Panc1 (cell line): ENCODE results near the gene VEZT. TPM values are rescaled to one million over a fixed set of nuclear protein-coding genes. Genes with fewer than 3 reads are reported as not detected.

Experiments used
- ATAC-seq: fragments of 200-7000 bp; cut with Tn5 transposase; 2 replicates; pipeline ENCODE4 v1.9.1; 2020; ENCODE audit warnings: mild to moderate bottlenecking, moderate library complexity
- BruUV-seq: library from RNA; stranded (reverse); fragments of 400-500 nt; replicated peaks from 2 replicates; lab custom pipeline; 2021; lab: Mats Ljungman, UMichigan
- CTCF ChIA-PET: fragments of 300-600 bp; sonication (Branson Sonifier 250); formaldehyde crosslinking; loops from one replicate; lab custom pipeline; 2022; ENCODE audit warnings: antibody characterized with exemption; lab: Charles Lee
- POLR2A ChIA-PET: fragments of 300-600 bp; sonication (Branson Sonifier 250); formaldehyde crosslinking; loops from one replicate; lab custom pipeline; 2022; ENCODE audit warnings: antibody characterized with exemption; lab: Charles Lee
- DNase-seq: peaks from one replicate; pipeline ENCODE4 v3.0.0-alpha.2; 2010; ENCODE audit warnings: low read depth, low spot score
- H3K27ac ChIP-seq: 2 replicates; pipeline ENCODE4 v1.5.1; 2011; ENCODE audit warnings: mild to moderate bottlenecking, low read length, inconsistent platforms
- H3K27me3 ChIP-seq: fragments of 200-500 bp; sonication (Bioruptor generic); 2 replicates; pipeline ENCODE4 v1.6.0; 2014; ENCODE audit warnings: low read length, inconsistent platforms; ENCODE audit not compliant: control insufficient read depth, insufficient read depth
- H3K36me3 ChIP-seq: fragments of 200-500 bp; sonication (Bioruptor generic); 2 replicates; pipeline ENCODE4 v1.5.1; 2014; ENCODE audit warnings: inconsistent platforms, mild to moderate bottlenecking, low read length, moderate library complexity; ENCODE audit not compliant: control insufficient read depth, insufficient read depth
- H3K4me1 ChIP-seq: 2 replicates; pipeline ENCODE4 v1.5.1; 2011; ENCODE audit warnings: inconsistent platforms, mild to moderate bottlenecking, low read length, moderate library complexity; ENCODE audit not compliant: control insufficient read depth, insufficient read depth
- H3K4me3 ChIP-seq, 2 experiments: 2 replicates each; pipeline ENCODE4 v1.5.1; 2011 to 2012; ENCODE audit warnings: low read depth in 2 of 2, low read length in 2 of 2, mild to moderate bottlenecking in 2 of 2, inconsistent platforms in 1 of 2, moderate library complexity in 1 of 2
- H3K9me3 ChIP-seq: fragments of 200-500 bp; sonication (Bioruptor generic); 2 replicates; pipeline ENCODE4 v1.5.1; 2014; ENCODE audit warnings: low read depth, mild to moderate bottlenecking, inconsistent platforms, low read length, moderate library complexity; ENCODE audit not compliant: control insufficient read depth, insufficient read depth
- CTCF ChIP-seq: fragments of 450-650 bp; IDR thresholded peaks from 2 replicates; pipeline ENCODE4 v1.5.1; 2017; ENCODE audit warnings: mild to moderate bottlenecking
- POLR2AphosphoS5 ChIP-seq: IDR thresholded peaks from 2 replicates; pipeline ENCODE4 v1.6.1; 2012; ENCODE audit warnings: mild to moderate bottlenecking, low read depth, low read length, moderate library complexity
- SIN3A ChIP-seq: IDR thresholded peaks from 2 replicates; pipeline ENCODE4 v1.6.1; 2012; ENCODE audit warnings: low read depth, mild to moderate bottlenecking, low read length, moderate library complexity, borderline replicate concordance; ENCODE audit not compliant: insufficient read depth
- TCF7L2 ChIP-seq: IDR thresholded peaks from 2 replicates; pipeline ENCODE4 v1.6.1; 2011; ENCODE audit warnings: mild to moderate bottlenecking, low read depth, low read length, inconsistent platforms
- in situ Hi-C: cut with HindIII; loops from 2 replicates; pipeline ENCODE4 v1.10.0; 2016; ENCODE audit warnings: low sequenced_read_pairs, low pct_unique_long_range_greater_than_20kb
- intact Hi-C: fragments of 100-400 bp; cut with micrococcal nuclease; formaldehyde crosslinking; loops from one replicate; pipeline ENCODE4 v1.10.0; 2022; ENCODE audit not compliant: unreplicated experiment
- total RNA-seq: library from RNA; stranded (reverse); gene quantifications from one replicate; pipeline ENCODE4 v1.2.1, GENCODE V29; 2021; ENCODE audit not compliant: unreplicated experiment
- TF ChIP-seq, protein P1 (sequence below), 2 experiments: IDR thresholded peaks; 2 replicates each; pipeline ENCODE4 v1.6.1; 2011 to 2012; ENCODE audit warnings: low read depth in 2 of 2, control low read depth in 1 of 2, low read length in 1 of 2, mild to moderate bottlenecking in 1 of 2, moderate library complexity in 1 of 2; ENCODE audit not compliant: insufficient read depth in 1 of 2

VEZT gene
- total RNA-seq, 1 experiment from 2014 or later: 70.6 TPM

DNA sequence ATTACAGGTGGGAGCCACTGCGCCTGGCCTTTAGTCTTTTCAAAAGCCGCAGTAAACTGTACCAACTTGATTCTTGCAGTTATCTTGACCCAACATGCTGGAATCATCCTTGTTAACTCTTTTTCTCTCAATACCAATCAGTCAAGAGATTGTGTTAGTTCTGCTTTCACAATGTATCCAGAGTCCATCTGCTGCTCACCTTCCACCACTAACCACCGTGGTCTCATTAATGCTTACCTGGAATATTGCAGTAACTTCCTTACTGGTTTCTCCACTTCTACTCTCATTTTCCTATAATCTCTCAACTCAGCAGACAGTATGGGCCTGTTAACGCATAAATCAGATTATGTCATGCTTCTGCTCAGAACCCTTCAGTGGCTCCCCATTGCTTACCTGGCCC is 62.2 kb downstream of the VEZT start:
- ChIA-PET POLR2A (no interaction called here), CTCF (no interaction called here)
- in situ Hi-C loops: no loop called here

GRCh38 chr12:95282266-95282665 is 64.7 kb downstream of the VEZT start:
- Histone ChIP-seq H3K36me3 (peaks cover 18% of the 10 kb centered on the region), H3K27ac (no peak overlapping the region), H3K4me1 (no peaks in the 10 kb centered on the region), H3K4me3 (no peak overlapping the region), H3K27me3 (no peaks in the 10 kb centered on the region), H3K9me3 (no peaks in the 10 kb centered on the region)
- ChIA-PET POLR2A (no interaction called here), CTCF (no interaction called here)
- in situ Hi-C loops (no loop called here), intact Hi-C loops (no loop called here)
- DNase-seq: no peak
- no peak for TF ChIP-seq CTCF
- no peak for TF ChIP-seq TCF7L2
- no peak for TF ChIP-seq POLR2AphosphoS5
- no peak for TF ChIP-seq SIN3A
- TF ChIP-seq, protein P1, sequence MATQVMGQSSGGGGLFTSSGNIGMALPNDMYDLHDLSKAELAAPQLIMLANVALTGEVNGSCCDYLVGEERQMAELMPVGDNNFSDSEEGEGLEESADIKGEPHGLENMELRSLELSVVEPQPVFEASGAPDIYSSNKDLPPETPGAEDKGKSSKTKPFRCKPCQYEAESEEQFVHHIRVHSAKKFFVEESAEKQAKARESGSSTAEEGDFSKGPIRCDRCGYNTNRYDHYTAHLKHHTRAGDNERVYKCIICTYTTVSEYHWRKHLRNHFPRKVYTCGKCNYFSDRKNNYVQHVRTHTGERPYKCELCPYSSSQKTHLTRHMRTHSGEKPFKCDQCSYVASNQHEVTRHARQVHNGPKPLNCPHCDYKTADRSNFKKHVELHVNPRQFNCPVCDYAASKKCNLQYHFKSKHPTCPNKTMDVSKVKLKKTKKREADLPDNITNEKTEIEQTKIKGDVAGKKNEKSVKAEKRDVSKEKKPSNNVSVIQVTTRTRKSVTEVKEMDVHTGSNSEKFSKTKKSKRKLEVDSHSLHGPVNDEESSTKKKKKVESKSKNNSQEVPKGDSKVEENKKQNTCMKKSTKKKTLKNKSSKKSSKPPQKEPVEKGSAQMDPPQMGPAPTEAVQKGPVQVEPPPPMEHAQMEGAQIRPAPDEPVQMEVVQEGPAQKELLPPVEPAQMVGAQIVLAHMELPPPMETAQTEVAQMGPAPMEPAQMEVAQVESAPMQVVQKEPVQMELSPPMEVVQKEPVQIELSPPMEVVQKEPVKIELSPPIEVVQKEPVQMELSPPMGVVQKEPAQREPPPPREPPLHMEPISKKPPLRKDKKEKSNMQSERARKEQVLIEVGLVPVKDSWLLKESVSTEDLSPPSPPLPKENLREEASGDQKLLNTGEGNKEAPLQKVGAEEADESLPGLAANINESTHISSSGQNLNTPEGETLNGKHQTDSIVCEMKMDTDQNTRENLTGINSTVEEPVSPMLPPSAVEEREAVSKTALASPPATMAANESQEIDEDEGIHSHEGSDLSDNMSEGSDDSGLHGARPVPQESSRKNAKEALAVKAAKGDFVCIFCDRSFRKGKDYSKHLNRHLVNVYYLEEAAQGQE (IDR thresholded peaks at IDR 0.05; ENCODE audit: insufficient read depth in 1 of 2, low read depth in 2 of 2, low read length in 1 of 2): no peak
- no peak for ATAC-seq
- BruUV-seq: no TSS peak

More for the DNA sequence above, 62.2 kb downstream of the VEZT start:
- H3K4me3 ChIP-seq: no peak overlapping the region
- intact Hi-C loops: no loop called here
- no peaks in the 10 kb centered on the region for H3K4me1 ChIP-seq
- no peak overlapping the region for H3K27ac ChIP-seq
- no peaks in the 10 kb centered on the region for H3K27me3 ChIP-seq
- H3K9me3 ChIP-seq: no peaks in the 10 kb centered on the region
- TF ChIP-seq POLR2AphosphoS5: no peak
- TF ChIP-seq SIN3A: no peak
- TF ChIP-seq CTCF: no peak
- TF ChIP-seq TCF7L2: no peak
- TF ChIP-seq, protein P1 (IDR thresholded peaks at IDR 0.05; ENCODE audit: insufficient read depth in 1 of 2, low read depth in 2 of 2, low read length in 1 of 2): no peak
- H3K36me3 ChIP-seq: peaks cover 21% of the 10 kb centered on the region
- ATAC-seq (no peak), DNase-seq (no peak)
- BruUV-seq: no TSS peak
